ENCODE measurements around the gene TNNT3. TPM values are rescaled to one million over a fixed set of nuclear protein-coding genes. Genes with fewer than 3 reads are reported as not detected.

The TNNT3 gene
- total RNA-seq, 1 experiment from 2014 or later: not detected

GRCh38 chr11:1922481-1923081 lies 3.1 kb downstream of the TNNT3 start:
- no peak overlapping the region for H2BK5ac ChIP-seq (ENCODE audit: insufficient read length, low read length)

More at GRCh38 chr11:1922481-1923081, 3.1 kb downstream of the TNNT3 start:
- H3K4me1 ChIP-seq (ENCODE audit: insufficient read depth, low read length): no peaks in the 10 kb centered on the region
- H4K20me1 ChIP-seq (ENCODE audit: control insufficient read depth, insufficient read depth, insufficient read length): no peaks in the 10 kb centered on the region
- H3K18ac ChIP-seq (ENCODE audit: insufficient read length, low read depth, low read length): no peak overlapping the region
- Mint-ChIP-seq H3K27ac (no peak overlapping the region; a peak in 1 of 7 replicates), H3K9me3 (no peaks in the 10 kb centered on the region; a peak in 1 of 5 replicates), H3K4me1 (peaks cover 3 to 6% of the 10 kb centered on the region in 2 experiments; a peak in 3 of 4 replicates), H3K27me3 (ENCODE audit: low read depth) (peaks cover 16% of the 10 kb centered on the region), H3K36me3 (ENCODE audit: insufficient read depth in 1 of 3, low read depth in 3 of 3) (no peaks in the 10 kb centered on the region), H3K4me3 (no peak overlapping the region)
- H2BK20ac ChIP-seq (ENCODE audit: low read depth, low read length, poor library complexity, severe bottlenecking): no peak overlapping the region
- H3K9ac ChIP-seq (ENCODE audit: extremely low read depth, insufficient read length, low read length): no peak overlapping the region
- H4K8ac ChIP-seq (replicated peaks; ENCODE audit: insufficient read length, low read depth, low read length): no peak overlapping the region
- TF ChIP-seq, protein P1, sequence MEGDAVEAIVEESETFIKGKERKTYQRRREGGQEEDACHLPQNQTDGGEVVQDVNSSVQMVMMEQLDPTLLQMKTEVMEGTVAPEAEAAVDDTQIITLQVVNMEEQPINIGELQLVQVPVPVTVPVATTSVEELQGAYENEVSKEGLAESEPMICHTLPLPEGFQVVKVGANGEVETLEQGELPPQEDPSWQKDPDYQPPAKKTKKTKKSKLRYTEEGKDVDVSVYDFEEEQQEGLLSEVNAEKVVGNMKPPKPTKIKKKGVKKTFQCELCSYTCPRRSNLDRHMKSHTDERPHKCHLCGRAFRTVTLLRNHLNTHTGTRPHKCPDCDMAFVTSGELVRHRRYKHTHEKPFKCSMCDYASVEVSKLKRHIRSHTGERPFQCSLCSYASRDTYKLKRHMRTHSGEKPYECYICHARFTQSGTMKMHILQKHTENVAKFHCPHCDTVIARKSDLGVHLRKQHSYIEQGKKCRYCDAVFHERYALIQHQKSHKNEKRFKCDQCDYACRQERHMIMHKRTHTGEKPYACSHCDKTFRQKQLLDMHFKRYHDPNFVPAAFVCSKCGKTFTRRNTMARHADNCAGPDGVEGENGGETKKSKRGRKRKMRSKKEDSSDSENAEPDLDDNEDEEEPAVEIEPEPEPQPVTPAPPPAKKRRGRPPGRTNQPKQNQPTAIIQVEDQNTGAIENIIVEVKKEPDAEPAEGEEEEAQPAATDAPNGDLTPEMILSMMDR (conservative IDR thresholded peaks at IDR 0.05): no peak
- DNase-seq: no peak
- no peak overlapping the region for H3K4me2 ChIP-seq (ENCODE audit: insufficient read depth, insufficient read length, low read length)
- no peak overlapping the region for H3K23ac ChIP-seq (ENCODE audit: insufficient read length, low read depth, low read length)
- H3T11ph ChIP-seq (ENCODE audit: low read length): no peak overlapping the region
- no peaks in the 10 kb centered on the region for H3K79me2 ChIP-seq (ENCODE audit: insufficient read depth, low read length)
- H3K27ac ChIP-seq (ENCODE audit: insufficient read length, low read depth, low read length): no peak overlapping the region
- no peak overlapping the region for H3K56ac ChIP-seq (ENCODE audit: insufficient read length, low read depth, low read length)
- H3K4ac ChIP-seq (ENCODE audit: low read depth, low read length): no peak overlapping the region
- H3K23me2 ChIP-seq (ENCODE audit: insufficient read length, low read depth, low read length, poor library complexity, severe bottlenecking): peaks cover 2% of the 10 kb centered on the region
- H2AK5ac ChIP-seq (ENCODE audit: insufficient read length, low read length): no peak overlapping the region
- no peak overlapping the region for H2BK12ac ChIP-seq (ENCODE audit: insufficient read length, low read depth, low read length)
- no CpG with 5 or more reads among the region's 14 CpGs for WGBS (ENCODE audit: extremely low coverage, insufficient read length, low lambda C conversion rate)
- H3K27me3 ChIP-seq (ENCODE audit: insufficient read depth, low read length): no peaks in the 10 kb centered on the region
- no peak overlapping the region for H2BK15ac ChIP-seq (ENCODE audit: low read depth, low read length)
- no peak overlapping the region for H2AFZ ChIP-seq (ENCODE audit: low read length)
- no peak overlapping the region for H4K91ac ChIP-seq (ENCODE audit: insufficient read length, low read depth, low read length)
- H3K9me3 ChIP-seq (ENCODE audit: control insufficient read depth, low read depth, low read length): no peaks in the 10 kb centered on the region
- no peak overlapping the region for H4K5ac ChIP-seq (ENCODE audit: insufficient read length, low read depth, low read length)
- H3K14ac ChIP-seq (ENCODE audit: insufficient read depth, low read length): no peak overlapping the region
- no peak overlapping the region for H2BK120ac ChIP-seq (ENCODE audit: low read depth, low read length, poor library complexity, severe bottlenecking)
- no peaks in the 10 kb centered on the region for H3K79me1 ChIP-seq (ENCODE audit: insufficient read depth, low read depth, low read length, poor library complexity, severe bottlenecking)
